Measurements from ENCODE around the gene STOX2.

STOX2 gene

DNA sequence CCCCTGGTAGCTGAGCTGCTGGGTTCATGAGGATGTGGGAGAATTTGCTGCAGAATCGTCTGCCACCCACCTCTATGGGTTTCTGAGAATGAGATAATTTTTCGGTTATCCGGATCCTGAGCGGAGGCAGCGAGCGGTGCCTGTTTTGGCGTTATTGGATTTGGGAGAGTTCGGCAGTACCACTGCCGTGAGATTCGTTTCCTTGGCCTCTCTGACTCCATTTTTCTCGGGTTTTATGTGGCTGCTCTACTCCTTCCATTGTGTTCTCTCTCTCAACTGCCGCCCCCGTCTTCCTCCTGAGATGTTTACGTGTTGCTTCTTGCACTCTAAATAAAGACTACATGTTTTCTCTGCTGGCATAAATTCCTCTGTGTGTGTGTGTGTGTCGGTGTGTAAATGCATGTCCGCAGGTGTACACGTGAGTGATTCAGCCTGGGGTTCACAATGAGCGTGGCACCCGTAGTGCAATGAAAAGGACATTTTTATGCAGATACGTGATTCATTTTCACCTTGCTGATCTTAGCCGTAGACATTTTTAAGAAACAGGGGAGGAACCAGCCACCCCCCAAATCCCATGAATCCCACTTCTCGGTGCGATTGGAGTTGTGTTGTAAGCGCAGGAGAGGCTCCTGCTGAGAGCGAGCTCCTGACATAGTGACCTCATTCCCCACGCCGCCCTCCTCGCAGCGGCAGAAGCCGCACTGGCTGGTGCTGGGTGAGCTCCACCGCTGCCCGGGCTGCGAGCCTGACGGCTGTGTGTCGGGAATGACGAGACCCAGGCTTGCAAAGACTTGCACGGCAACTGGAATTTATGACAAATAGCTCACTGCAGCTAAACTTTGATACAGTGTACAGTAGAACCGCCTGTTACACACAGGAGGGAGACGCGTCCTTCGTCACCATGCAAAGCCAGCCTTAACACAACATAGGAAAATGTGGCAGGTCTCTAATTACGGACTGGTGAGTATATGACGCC is 82.2 kb downstream of the STOX2 start:
- DNase-seq (ENCODE audit: low spot score), result peak; percentile 29

DNA sequence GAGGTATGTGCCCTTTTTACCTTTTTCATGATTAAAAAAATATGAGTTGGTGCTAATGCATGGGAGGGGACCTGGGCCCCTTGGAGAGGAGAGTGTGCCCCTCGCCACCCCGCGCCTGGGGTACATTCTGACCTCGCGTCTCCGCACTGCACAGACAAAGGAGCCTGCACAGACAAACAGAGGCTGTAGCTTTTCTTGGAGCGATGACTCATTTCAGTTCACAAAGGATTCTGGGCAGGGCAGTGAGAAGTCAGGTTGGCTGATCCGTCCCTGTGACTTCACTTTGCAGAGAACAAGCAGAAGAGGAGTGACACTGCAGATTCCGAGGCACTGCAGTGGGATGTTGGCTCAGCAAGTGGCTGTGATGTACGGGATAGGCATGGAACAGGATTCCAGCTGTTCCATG is 82.9 kb downstream of the STOX2 start:
- DNase-seq (ENCODE audit: low spot score), result peak; percentile 90

DNA sequence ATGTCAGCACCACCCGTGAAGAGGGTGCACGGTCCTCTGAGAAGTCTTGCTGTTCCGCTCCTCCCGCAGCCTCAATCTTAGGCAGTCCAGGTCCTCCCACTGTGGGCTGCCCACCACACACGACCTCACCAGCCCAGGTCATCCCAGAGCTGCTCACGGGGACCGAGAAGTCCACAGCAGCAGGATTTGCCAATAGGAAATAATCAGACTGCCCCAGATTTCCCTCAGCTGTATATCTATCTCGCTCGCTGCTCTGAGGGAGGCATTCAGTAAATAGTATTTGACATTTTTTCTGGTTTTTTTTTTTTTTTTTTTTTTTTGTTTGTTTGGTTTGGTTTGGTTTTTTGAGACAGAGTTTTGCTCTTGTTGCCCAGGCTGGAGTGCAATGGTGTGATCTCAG is 83.8 kb downstream of the STOX2 start:
- DNase-seq (ENCODE audit: low spot score), result no peak

- DNase-seq (ENCODE audit: low spot score), result no peak
Measured at GRCh38 chr4:183989461-183989860, 84.4 kb downstream of the STOX2 start.

GRCh38 chr4:183989931-183990330 is 84.8 kb downstream of the STOX2 start:
- no peak for DNase-seq (ENCODE audit: low spot score)

DNA sequence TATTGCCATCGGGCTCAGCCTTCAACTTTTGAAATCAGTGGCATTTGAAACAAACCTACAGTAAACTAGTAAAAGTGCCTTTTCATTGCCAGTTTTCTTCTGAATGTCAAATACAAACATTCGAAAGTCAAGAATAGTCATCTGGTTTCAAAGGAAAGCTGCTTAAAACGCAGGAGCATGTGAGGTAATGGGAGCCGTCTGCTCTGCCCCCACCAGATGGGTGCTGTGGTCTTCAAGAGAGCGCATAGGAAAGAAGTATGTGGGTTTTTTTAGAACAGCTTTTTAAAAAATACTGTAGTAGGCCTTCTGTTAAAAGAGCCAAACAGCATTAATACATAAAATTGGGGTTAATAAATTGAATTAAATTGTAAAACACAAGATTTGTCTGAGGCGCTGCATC is 88.6 kb downstream of the STOX2 start:
- no peak for DNase-seq (ENCODE audit: low spot score)

DNA sequence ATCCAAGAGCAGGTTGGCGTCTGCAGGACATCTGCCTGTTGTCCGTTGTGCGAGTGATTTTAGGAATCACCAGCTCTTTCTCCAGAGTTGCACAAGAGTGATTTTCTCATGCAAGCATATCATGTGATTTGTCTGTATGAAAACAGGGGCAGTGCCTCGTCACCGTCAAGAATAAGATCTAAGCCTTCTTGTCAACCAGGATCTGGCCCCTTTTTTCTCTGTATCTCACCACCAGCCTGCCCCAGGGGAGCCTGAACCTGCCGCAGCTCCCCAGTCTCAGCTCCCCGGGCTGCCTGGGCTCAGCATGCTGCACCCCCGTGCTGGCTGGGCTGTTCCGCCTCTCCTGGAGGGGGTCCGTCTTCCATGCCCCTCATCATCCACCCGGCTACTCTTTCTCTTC is 90.5 kb downstream of the STOX2 start:
- no peak for DNase-seq (ENCODE audit: low spot score)

DNA sequence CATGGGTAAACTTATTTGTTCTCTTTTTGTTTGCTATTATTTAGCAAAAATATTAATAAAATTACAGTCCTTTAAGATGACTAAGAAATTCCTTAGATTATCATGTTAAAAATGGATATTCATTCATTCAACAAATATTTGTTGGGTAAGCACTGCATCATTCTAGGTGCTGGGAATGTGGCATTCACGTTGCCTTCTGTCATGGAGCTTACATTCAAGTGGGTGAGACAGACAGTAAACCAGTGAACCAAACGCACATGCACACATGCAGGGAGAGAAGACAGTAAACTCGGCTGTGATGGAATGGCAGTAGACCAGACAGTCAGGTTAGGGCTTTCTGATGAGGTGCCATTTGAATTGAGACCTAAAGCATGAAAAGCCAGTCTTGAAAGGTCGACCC is 91.8 kb downstream of the STOX2 start:
- DNase-seq (ENCODE audit: low spot score), result no peak

DNA sequence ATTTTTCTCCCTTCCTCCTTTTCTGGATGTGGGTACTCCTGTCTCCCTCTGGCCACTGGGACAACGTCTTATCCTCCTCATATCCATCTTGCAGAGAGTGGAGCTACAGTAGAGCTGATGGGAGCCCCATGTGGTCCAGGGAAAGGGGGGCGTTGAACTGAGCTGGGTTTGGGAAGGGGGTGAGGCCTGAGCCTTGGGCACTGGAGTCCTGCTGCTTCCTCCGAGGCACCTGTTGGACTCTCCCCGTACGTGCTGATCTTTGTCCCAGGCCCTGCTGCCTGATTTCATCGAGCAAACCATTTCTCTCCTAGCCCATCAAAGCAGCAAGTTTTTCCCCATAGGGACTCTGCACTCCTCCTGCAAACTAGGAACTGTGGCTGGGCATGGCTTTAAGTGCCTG is 94.3 kb downstream of the STOX2 start:
- no peak for DNase-seq (ENCODE audit: low spot score)

DNA sequence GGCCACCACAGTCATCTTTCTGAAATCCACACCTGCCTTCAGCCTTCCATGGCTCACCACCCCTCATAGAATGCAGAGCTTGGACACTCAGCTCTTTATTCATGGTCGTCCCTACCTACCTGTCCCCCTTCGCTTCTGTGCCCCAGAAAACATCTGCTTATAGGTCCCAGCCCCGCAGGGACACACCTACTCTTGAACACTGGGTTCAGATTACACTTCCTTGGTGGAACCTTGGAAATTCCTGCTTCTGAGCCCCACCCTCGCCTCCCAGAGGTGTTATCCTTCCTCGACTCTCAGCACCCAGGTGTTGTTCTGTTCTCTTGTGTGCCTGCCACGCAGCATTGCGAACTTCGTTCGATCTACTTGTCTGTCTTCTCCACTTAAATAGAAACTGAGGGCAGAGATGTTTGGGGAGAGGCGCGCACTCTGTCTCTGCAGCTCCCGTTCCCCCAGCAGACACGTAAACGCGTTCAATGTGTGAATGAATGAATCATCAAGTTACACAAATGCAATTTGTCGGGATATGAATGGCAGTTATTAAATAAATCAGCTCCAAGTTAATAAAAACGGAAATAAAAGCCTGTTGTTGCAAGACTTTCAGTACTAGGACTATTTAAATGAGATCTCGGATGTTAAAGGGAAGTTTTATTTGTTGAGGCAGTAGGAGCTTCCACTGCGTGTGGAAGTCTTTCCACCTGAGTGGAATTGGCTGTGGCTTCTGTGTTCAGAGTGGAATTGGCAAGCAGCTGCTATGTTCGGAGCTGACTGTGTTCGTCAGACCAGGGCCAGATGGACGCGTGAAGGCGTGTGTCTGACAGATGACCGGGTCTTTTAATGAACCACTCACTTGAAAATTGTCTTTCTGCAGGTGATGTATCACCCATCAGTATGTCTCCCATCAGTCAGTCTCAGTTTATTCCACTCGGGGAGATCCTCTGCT is 95.6 kb downstream of the STOX2 start:
- no peak for DNase-seq (ENCODE audit: low spot score)

DNA sequence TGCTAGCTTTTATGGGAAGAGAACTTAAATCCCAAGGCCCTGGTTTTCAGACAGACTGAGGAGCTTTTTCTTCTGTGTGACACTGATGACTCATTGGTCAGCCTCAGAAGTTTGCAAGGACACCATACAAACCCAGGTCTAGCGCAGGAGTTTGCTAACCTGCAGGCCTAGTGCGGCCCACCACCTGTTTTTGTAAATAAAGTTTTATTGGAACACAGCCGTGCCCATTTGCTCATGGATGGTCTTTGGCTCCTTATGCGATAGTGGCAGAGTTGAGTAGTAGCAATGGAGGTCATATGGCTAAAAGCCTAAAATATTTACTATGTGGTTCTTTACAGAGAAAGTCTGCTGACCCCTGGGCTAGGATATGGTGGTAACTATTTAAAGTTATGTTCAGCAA is 98.3 kb downstream of the STOX2 start:
- no peak for DNase-seq (ENCODE audit: low spot score)

- DNase-seq (ENCODE audit: low spot score), result no peak
Measured at GRCh38 chr4:184007891-184008290, 102.8 kb downstream of the STOX2 start.

DNA sequence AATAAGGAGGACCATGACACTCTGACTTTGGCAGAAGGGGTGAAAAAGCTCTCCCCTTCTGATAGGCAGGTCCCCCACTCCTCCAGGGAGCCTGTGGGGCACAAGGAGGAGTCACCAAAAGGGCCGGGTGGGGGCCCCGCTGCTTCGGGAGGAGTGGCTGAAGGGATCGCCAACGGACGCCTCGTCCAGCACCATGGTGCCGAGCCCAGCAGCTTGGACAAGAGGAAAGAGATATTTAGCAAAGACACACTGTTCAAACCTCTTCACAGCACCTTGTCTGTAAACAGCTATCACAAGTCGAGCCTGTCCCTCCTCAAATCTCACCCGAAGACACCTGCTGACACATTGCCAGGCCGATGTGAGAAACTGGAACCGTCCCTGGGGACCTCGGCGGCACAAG is 105.6 kb downstream of the STOX2 start:
- no peak for DNase-seq (ENCODE audit: low spot score)

DNA sequence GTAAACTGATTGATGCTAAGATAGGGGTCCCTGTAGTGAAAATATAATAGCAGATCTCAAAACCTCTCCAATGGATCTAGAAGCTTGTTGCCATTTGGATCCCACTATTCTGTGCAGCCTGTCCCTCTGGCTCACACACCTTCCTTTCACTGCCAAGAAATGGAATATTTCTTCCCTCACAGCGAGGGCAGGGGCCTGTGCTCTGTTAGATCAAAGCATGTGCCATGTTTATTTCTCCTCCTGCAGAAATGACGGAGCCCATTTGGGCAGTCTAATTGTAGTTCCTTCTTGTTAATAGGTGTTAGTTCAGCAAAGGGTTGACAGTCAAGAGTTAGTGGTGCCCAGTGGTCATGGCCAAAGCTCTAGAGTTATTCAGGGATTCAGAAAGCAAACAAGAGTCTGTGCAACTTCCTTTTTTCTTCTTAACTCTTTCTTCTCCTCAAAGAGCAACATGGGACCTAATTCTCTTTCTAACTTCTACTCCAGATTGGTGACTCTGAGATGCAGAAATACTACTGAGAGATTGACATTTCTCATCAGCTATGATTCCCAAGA is 106.8 kb downstream of the STOX2 start:
- no peak for DNase-seq (ENCODE audit: low spot score)

- no peak for DNase-seq (ENCODE audit: low spot score)
Measured at GRCh38 chr4:184012937-184013336, 107.8 kb downstream of the STOX2 start.

- no peak for DNase-seq (ENCODE audit: low spot score)
Measured at GRCh38 chr4:184014301-184014700, 109.2 kb downstream of the STOX2 start.

- no peak for DNase-seq (ENCODE audit: low spot score)
Measured at GRCh38 chr4:184016759-184017668, 111.9 kb downstream of the STOX2 start.

GRCh38 chr4:184019076-184019475 is 114.0 kb downstream of the STOX2 start:
- no peak for DNase-seq (ENCODE audit: low spot score)

DNA sequence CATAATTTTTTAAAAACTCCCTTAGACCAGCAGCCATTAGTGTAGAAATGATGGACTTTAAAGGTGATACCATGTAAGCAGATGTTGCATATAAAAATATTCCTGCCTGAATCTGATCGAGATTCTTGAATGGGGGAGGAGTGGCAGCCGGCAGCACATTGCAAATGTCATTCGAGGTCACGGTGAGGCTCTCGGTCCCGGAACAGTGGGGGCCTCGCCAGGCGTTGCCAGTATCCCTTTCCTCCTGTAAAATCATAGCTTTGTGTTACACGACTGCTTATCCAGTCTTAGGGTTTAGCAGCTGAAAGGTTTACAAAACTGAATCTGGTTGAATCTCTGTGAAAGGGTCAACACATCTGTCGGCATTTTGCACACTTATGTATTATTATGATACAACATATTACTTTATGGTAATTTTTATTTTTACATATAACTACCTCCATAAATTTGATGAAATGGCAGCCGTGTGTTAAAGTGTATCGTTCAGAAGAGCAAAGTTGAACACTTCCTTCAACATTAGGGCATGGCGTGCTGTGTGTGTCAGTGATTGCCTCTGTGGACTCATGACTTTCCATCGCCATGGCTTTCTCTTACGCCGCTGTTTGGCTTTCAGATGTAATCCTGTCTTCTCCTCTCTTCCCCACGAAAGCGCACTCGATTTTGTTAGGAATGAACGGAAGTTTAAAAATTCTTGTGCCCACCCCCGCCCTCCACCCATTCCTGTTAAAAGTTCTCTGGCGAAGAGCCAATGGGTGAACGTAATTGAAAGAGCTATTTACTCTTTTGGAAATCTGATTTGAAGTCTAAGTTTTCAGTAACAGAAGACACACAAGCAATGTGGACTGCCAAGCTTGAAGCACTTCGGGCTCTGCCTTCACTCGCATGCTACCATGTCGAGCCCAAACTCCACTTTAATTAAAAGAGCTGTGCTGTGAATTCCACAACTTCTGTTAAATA is 114.8 kb downstream of the STOX2 start:
- DNase-seq (ENCODE audit: low spot score), result no peak

DNA sequence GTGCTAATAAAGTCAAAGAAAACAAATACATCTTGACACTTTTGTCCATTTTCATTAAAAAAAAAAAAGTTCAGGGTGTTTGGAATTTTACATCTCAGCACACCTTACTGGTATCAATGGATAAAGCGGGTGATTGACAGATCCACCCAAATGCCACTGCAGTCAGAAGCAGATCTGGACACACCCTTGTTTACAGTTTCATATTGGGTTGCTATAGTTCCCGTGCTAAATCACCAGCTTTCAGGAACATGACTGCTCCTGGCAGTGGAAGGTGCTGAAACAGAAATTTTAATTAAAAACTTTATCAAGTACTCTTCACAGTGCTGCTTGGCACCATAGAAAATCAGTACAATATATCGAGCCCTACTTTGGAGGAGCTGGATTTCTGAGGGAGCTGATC is 116.3 kb downstream of the STOX2 start:
- DNase-seq (ENCODE audit: low spot score), result no peak

Data from kidney capillary endothelial cell (primary cell).